Testis (tissue), 2 donors: Measurements from ENCODE around the gene TACC2.

Source experiments
- POLR2A ChIP-seq: fragments of 450-650 bp; IDR thresholded peaks from one replicate; pipeline ENCODE4 v1.6.1; 2017; ENCODE audit warnings: antibody characterized with exemption, mild to moderate bottlenecking, moderate library complexity
- TF ChIP-seq, protein P1 (sequence below), 3 experiments: fragments of 450-650 bp in 2 of 3; fragments of 200-600 bp in 1 of 3; sonication (generic) in 1 of 3; IDR thresholded peaks; one replicate each; pipeline ENCODE4 v1.5.1; 2016 to 2019; ENCODE audit warnings: antibody characterized with exemption in 3 of 3, mild to moderate bottlenecking in 2 of 3, moderate library complexity in 1 of 3

DNA sequence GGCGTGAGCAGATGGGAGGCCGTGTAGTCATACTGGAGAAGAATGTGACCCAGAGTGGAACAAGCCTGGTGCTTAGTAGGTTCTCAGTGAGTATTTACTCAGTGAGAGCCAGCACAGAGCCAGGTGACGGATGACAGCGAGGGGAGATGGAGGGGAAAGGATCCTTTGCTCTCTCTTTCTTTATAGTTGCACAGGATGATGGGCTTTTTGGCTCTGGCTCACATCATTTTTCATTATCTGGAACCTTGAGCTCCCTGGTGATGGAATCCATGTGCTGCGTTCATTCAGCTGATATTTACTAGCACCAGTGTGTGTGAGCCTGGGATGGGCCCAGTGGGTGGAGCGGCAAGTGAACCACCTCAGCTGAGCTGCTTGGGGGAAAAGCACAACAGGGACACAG lies 299.3 kb downstream of the TACC2 start:
- no peak for TF ChIP-seq POLR2A
- TF ChIP-seq, protein P1, sequence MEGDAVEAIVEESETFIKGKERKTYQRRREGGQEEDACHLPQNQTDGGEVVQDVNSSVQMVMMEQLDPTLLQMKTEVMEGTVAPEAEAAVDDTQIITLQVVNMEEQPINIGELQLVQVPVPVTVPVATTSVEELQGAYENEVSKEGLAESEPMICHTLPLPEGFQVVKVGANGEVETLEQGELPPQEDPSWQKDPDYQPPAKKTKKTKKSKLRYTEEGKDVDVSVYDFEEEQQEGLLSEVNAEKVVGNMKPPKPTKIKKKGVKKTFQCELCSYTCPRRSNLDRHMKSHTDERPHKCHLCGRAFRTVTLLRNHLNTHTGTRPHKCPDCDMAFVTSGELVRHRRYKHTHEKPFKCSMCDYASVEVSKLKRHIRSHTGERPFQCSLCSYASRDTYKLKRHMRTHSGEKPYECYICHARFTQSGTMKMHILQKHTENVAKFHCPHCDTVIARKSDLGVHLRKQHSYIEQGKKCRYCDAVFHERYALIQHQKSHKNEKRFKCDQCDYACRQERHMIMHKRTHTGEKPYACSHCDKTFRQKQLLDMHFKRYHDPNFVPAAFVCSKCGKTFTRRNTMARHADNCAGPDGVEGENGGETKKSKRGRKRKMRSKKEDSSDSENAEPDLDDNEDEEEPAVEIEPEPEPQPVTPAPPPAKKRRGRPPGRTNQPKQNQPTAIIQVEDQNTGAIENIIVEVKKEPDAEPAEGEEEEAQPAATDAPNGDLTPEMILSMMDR (IDR thresholded peaks at IDR 0.05): no peak
